DOHH2 (cell line): ENCODE data around the gene PAM.

Experiments used
- H3F3A ChIP-seq: fragments of 200-600 bp; sonication (generic), shearing (Covaris generic); 2 replicates; pipeline ENCODE4 v1.6.0; 2016; ENCODE audit warnings: antibody characterized with exemption, mild to moderate bottlenecking; ENCODE audit not compliant: control insufficient read depth, insufficient read depth
- H3K27ac ChIP-seq: fragments of 200-600 bp; sonication (generic); 2 replicates; pipeline ENCODE4 v1.5.1; 2014; ENCODE audit warnings: low read depth, mild to moderate bottlenecking, low read length, moderate library complexity
- H3K27me3 ChIP-seq: fragments of 200-600 bp; sonication (generic); 2 replicates; pipeline ENCODE4 v1.6.1; 2014; ENCODE audit warnings: mild to moderate bottlenecking, low read length, mixed read lengths; ENCODE audit not compliant: control insufficient read depth
- H3K36me3 ChIP-seq: fragments of 200-600 bp; sonication (generic); 2 replicates; pipeline ENCODE4 v1.6.1; 2014; ENCODE audit warnings: mild to moderate bottlenecking, low read length, moderate library complexity, mixed read lengths; ENCODE audit not compliant: control insufficient read depth
- H3K4me1 ChIP-seq: fragments of 200-600 bp; sonication (generic); 2 replicates; pipeline ENCODE4 v1.6.1; 2014; ENCODE audit warnings: mild to moderate bottlenecking, low read length, mixed read lengths; ENCODE audit not compliant: control insufficient read depth
- H3K4me2 ChIP-seq: fragments of 200-600 bp; sonication (generic); 2 replicates; pipeline ENCODE4 v1.6.0; 2014; ENCODE audit warnings: mild to moderate bottlenecking, low read length, moderate library complexity
- H3K4me3 ChIP-seq: fragments of 200-600 bp; sonication (generic); 2 replicates; pipeline ENCODE4 v1.5.1; 2014; ENCODE audit warnings: mild to moderate bottlenecking, low read length, mixed read lengths
- H3K79me2 ChIP-seq: fragments of 200-600 bp; sonication (generic); 2 replicates; pipeline ENCODE4 v1.6.1; 2014; ENCODE audit warnings: mild to moderate bottlenecking, low read length, mixed read lengths; ENCODE audit not compliant: control insufficient read depth
- H3K9me2 ChIP-seq: fragments of 200-600 bp; sonication (generic); replicated peaks from 2 replicates; pipeline ENCODE4 v1.6.1; 2014; ENCODE audit warnings: mild to moderate bottlenecking, low read length, mixed read lengths; ENCODE audit not compliant: control insufficient read depth
- H3K9me3 ChIP-seq: fragments of 200-600 bp; sonication (generic); 2 replicates; pipeline ENCODE4 v1.6.1; 2014; ENCODE audit warnings: antibody characterized with exemption, low read length, mixed read lengths; ENCODE audit not compliant: control insufficient read depth, insufficient read depth
- H4K20me1 ChIP-seq: fragments of 200-600 bp; sonication (generic); 2 replicates; pipeline ENCODE4 v1.6.0; 2014; ENCODE audit warnings: low read depth, mild to moderate bottlenecking, antibody characterized with exemption, low read length, moderate library complexity; ENCODE audit not compliant: control insufficient read depth, insufficient read depth
- CTCF ChIP-seq: fragments of 200-600 bp; sonication (generic); IDR thresholded peaks from one replicate; pipeline ENCODE4 v1.5.1; 2014; ENCODE audit warnings: antibody characterized with exemption, mild to moderate bottlenecking, low read depth, low read length; ENCODE audit not compliant: poor library complexity, severe bottlenecking
- EZH2phosphoT487 ChIP-seq: fragments of 200-600 bp; sonication (generic); IDR thresholded peaks from 2 replicates; pipeline ENCODE4 v1.6.1; 2017; ENCODE audit warnings: borderline replicate concordance, mild to moderate bottlenecking, antibody characterized with exemption, low read length, moderate library complexity, mixed read lengths

PAM gene

GRCh38 chr5:102782217-102782872 is 27.2 kb downstream of the PAM start:
- Histone ChIP-seq H3K4me2 (no peak overlapping the region), H3K27me3 (no peaks in the 10 kb centered on the region), H3F3A (no peaks in the 10 kb centered on the region), H3K9me3 (no peaks in the 10 kb centered on the region), H3K4me1 (no peaks in the 10 kb centered on the region), H3K27ac (no peak overlapping the region), H3K9me2 (no peaks in the 10 kb centered on the region), H3K79me2 (no peaks in the 10 kb centered on the region), H3K4me3 (no peak overlapping the region), H4K20me1 (no peaks in the 10 kb centered on the region), H3K36me3 (no peaks in the 10 kb centered on the region)
- no peak for TF ChIP-seq CTCF
- no peak for TF ChIP-seq EZH2phosphoT487

- TF ChIP-seq CTCF (no peak), EZH2phosphoT487 (no peak)
- Histone ChIP-seq H3K4me2 (no peak overlapping the region), H3K79me2 (no peaks in the 10 kb centered on the region)
These were observed 32.0 kb downstream of the PAM start for GRCh38 chr5:102787134-102787533.

GRCh38 chr5:102788788-102789187 is 33.7 kb downstream of the PAM start:
- no peaks in the 10 kb centered on the region for H3K9me3 ChIP-seq
- TF ChIP-seq CTCF (no peak), EZH2phosphoT487 (no peak)
- H3F3A ChIP-seq = no peaks in the 10 kb centered on the region
- H3K4me2 ChIP-seq = no peak overlapping the region
- H3K27me3 ChIP-seq = 0 out of 2 replicates have a peak, but pooled peaks cover 3% of the 10 kb centered on the region
- H3K4me3 ChIP-seq = no peak overlapping the region
- H3K27ac ChIP-seq = no peak overlapping the region
- no peaks in the 10 kb centered on the region for H3K4me1 ChIP-seq
- H3K79me2 ChIP-seq = no peaks in the 10 kb centered on the region
- H3K9me2 ChIP-seq = no peaks in the 10 kb centered on the region
- no peaks in the 10 kb centered on the region for H4K20me1 ChIP-seq
- no peaks in the 10 kb centered on the region for H3K36me3 ChIP-seq

More at GRCh38 chr5:102787134-102787533, 32.0 kb downstream of the PAM start:
- H3K4me3 ChIP-seq = no peak overlapping the region
- H3K4me1 ChIP-seq = no peaks in the 10 kb centered on the region
- no peaks in the 10 kb centered on the region for H3K36me3 ChIP-seq
- H3K27ac ChIP-seq = no peak overlapping the region
- H3K9me2 ChIP-seq = no peaks in the 10 kb centered on the region
- H4K20me1 ChIP-seq = no peaks in the 10 kb centered on the region
- H3F3A ChIP-seq = no peaks in the 10 kb centered on the region
- H3K9me3 ChIP-seq = no peaks in the 10 kb centered on the region
- H3K27me3 ChIP-seq = 0 out of 2 replicates have a peak, but pooled peaks cover 3% of the 10 kb centered on the region
